ENCODE results near the gene SDF4.

SDF4 gene

DNA sequence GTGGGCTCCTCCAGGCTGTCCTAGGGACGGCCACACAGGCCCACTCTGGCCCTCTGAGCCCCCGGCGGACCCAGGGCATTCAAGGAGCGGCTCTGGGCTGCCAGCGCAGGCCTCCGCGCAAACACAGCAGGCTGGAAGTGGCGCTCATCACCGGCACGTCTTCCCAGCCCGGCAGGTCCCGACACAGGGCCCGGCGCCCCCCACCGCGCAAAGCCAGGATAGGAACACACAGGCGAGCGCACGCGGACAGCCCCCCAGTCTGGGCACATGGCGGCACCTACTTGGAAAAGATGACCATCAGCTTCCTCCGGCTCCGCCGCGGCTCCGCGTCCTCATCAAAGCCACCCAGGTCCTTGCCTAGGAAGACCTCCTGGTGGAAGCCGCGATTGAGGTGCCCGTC lies 3.6 kb downstream of the SDF4 start:
- DNase-seq (ENCODE audit: low read depth in 2 of 2) = no peak

DNA sequence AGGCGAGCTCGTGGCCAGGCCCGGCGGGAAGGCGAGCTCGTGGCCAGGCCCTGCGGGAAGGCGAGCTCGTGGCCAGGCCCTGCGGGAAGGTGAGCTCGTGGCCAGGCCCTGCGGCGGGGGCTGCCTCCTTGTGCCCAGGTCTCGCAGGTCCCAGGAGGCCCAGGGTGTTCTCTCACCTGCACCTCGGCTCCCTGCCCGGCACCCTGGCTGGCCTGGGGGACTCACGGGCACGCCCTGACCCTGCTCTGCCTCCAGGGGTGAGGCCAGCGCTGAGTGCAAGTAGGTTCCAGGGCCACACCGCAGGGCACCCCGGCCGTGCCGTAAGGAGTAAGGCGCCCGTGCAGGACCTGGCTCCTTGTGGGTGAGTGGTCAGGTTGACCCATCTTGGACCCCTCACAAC lies 4.4 kb downstream of the SDF4 start:
- DNase-seq (ENCODE audit: low read depth in 2 of 2) = no peak

DNA sequence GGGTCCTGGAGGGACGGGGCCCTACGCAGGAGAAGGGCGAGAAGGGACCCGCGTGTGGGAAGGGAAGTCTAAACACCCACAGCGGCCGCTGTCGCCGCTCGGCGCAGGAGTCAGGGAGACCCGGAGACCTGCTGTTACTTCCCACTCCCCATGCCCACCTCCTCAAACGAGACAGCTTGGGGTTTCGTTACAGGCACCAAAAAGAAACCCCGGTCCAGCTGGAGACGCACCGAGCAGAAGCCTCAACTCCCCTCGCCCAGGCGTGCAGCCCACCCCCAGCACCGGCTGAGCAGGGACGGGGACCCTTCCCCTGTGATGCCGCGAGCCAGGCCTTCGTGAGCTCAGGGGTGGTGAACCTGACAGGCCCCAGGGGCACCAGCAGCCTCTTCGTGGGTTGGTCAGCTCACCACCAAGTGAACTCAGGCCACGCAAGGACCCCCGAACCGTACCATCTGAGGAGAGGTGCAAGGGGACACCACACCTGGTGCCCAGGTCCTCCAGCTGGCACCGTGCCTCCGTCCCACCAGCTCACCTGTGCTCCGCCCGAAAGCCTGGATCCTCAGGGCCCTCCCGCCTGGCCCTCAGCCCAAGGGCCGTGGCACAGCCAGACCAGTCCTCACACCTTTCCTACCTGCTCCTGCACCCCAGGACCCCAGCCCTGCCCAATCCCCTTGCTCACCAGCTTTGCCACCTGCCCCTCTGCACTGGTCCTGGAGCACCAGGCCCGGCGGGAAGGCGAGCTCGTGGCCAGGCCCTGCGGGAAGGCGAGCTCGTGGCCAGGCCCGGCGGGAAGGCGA lies 5.0 kb downstream of the SDF4 start:
- DNase-seq (ENCODE audit: low read depth in 2 of 2) = no peak

DNA sequence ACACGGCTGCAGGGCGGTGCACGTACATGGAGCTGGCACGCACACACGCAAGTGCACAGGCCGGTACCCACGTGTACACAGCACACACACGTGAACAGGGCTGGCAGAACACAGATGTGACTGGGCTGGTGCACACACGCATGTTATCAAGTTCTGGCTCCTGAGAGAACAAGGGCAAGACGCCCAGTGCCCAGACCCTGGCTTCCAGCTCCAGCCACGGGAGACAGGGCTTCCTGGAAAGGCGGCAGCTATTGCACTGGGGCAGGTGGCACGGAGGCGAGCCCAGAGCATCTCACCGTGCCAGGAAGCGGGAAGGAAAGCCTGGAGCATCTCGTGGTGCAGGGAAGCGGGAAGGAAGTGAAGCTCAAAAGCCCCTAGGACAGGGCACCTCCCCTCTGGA lies 5.9 kb downstream of the SDF4 start:
- no peak for DNase-seq (ENCODE audit: low read depth in 2 of 2)

DNA sequence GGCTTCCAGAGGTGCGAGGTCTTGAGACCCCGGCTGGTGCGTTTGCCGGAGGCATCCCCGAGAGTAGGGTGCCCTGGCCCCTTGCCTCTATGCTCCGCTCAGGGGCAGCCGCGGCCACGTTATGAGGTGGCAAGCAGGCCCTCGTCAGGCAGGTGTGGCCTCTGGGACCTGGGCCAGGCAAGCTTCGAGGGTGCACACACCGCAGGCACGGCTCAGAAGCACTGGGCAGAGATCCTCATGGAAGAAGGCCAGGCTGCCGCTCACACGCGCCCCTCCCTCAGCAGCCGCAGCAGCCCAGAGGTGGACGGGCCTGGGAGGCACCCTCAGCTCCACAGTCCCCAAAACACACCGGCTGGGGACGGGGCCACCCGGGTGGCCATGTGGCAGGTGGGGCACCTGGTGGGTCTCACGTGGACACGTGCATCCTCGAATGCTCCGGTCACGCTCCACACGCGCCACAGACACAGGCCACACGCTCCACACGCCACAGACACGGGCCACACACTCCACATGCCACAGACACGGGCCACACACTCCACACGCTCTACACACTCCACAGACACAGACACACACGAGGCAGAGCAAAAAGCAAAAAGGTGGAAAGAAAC lies 6.5 kb downstream of the SDF4 start:
- DNase-seq (ENCODE audit: low read depth in 2 of 2) = no peak

DNA sequence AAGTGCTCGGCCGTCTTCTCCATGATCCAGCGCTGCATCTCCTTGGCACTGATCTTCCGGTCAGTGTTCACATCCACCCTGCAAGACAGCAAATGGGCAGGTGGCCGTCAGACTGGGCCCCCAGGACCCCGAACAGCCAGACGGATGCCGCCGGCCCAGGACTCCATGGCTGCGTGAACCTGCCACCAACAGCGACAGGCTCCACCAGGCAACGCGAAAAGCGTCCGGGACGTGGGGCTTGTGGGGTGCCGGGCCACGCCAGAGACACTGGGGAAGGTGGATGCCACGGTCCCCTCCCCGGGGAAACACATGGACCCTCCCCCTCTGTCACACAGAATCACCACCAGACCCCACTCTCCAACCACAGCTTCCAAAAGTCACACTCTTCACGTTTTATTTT lies 7.9 kb downstream of the SDF4 start:
- DNase-seq (ENCODE audit: low read depth in 2 of 2) = no peak

DNA sequence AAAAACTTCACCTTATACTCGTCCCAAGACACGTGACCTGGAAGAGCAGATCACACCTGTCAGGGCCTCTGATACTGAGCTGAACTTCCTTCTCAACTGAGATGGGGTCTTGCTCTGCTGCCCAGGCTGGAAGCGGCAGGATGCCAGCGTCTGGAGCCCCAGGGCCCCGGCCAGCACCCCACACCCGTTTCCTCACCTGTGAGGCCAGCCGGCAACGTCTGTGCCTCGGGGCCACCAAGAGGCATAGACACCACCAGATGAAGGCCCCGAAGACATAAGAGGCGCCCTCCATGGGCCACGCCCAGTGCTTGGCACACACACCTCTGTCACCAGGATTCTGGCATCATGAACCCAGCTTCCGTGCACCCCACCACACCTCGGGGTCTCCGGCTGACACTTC lies 8.5 kb downstream of the SDF4 start:
- DNase-seq (ENCODE audit: low read depth in 2 of 2) = no peak

DNA sequence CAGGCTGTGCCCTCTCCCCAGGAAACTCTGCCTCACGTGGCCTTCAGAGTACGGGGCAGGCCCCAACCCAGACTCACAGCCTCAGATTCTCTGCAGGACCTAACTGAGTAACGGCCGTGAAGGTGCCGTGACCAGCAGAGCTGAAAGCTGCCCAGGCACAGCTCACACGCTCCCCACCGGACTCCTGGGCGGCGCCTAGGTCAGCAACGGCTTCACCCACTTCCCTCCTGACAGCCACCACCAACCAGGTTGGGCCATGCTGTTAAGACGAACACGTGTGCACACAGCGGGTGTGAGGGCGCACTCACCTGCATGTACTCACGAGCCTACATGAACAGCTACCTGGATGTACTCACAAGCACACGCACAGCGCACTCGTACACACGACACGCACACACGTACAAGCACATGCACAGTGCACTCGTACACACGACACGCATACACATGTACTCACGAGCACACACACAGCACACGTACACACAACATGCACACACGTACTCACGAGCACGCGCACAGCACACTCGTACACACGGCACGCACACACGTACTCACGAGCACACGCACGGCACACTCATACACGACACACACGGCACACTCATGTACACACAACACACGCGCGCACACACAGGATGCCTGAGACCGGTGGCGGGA lies 9.1 kb downstream of the SDF4 start:
- DNase-seq (ENCODE audit: low read depth in 2 of 2) = no peak

DNA sequence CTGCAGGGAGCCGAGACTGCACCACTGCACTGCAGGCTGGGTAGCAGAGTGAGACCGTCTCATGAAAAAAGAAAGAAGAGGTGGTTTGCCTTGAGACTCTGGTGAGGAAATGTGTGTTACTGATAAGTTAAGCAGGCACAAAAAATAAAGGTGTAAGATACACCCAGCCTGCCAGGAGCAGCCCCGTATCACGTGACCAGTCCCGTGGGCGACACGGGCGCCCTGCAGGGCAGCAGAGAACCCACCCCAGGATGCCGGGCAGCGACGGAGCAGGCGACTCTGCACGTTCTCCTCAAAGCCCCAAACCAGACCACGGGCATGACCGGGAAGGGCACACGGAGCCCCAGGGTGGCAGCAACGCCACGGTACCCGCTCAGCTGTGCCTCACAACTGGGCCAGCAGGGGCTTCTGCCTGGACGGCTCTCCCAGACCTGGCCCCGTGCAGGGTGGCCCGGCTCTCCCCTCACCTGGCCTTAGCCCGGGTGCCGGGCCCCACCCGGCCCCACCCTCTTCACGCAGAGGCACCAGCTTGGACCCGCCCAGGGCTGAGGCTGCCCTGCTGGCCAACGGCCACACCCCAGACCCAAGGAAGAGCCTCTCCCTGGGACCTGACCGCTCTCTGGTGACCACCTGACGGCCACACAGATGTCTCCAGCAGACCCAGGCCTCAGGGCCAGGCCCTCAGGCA lies 9.8 kb downstream of the SDF4 start:
- no peak for DNase-seq (ENCODE audit: low read depth in 2 of 2)

DNA sequence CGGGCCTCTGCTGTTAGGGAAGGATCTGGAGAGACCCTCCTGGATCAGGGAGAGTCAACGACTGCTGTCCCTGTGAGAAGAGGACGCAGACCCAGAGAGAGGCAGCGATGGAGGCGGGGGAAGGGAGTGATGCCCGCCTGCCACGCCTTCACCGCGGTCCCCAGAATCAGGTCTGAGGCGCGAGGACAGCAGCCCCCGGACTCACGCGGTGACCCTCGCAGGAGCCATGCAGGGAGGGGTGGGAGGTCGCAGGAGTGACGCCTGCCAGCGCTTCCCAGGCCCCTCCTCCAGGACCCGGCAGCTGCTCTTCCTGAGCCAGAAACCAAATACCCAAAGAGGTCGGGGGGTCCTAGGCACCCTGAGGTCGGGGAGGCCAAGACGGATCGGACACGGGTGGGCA lies 11.6 kb downstream of the SDF4 start:
- DNase-seq (ENCODE audit: low read depth in 2 of 2) = no peak

DNA sequence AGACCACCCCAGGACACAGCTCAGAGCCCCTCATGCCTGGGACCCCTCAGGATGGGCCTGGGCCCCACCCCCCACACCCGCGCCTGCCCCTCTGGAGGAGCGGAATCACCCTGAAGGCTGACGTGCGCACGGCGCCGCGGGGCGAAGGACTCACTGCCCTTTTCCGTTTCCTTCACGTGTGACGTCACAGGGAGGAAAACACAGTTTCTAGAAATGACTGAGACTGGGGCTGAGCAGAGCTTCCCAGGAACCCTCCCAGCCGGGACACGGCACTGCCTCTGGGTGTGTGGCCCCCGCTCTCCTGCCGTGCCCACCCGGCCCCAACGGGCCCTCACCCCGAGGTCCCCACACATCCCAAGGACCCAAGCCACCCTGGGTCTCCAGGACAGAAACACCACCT lies 12.5 kb downstream of the SDF4 start:
- no peak for DNase-seq (ENCODE audit: low read depth in 2 of 2)

DNA sequence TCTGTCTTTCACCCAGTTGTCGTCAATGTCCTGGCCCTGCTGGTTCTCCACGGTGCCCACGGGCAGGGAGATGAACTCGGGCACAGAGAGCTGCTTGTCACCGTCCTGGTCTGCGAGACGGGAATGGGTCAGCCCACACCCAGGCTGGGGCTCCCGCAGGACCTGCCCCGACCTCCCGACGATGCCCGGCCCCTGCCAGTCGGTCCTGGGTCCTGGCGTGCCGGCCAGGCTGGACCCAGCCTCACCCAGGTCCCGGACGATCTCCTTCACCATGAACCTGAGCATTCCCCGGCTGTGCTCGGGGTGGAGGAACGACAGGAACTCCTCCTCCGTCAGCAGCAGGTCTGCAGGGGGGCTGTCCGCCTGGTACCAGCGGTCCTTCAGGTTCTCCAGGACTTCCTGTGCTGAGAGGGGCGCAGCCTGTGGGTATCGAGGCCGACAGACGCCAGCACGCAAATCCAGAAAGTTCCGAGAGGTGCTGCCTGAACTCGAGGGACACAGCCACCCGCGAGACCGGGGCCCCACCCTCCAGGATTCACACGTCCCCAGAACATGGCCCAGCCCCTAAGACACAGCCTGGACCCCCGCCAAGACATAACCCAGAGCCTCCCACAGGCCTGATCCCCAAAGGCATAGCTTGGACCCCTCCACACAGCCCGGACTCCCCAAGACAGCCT lies 13.1 kb downstream of the SDF4 start:
- no peak for DNase-seq (ENCODE audit: low read depth in 2 of 2)

DNA sequence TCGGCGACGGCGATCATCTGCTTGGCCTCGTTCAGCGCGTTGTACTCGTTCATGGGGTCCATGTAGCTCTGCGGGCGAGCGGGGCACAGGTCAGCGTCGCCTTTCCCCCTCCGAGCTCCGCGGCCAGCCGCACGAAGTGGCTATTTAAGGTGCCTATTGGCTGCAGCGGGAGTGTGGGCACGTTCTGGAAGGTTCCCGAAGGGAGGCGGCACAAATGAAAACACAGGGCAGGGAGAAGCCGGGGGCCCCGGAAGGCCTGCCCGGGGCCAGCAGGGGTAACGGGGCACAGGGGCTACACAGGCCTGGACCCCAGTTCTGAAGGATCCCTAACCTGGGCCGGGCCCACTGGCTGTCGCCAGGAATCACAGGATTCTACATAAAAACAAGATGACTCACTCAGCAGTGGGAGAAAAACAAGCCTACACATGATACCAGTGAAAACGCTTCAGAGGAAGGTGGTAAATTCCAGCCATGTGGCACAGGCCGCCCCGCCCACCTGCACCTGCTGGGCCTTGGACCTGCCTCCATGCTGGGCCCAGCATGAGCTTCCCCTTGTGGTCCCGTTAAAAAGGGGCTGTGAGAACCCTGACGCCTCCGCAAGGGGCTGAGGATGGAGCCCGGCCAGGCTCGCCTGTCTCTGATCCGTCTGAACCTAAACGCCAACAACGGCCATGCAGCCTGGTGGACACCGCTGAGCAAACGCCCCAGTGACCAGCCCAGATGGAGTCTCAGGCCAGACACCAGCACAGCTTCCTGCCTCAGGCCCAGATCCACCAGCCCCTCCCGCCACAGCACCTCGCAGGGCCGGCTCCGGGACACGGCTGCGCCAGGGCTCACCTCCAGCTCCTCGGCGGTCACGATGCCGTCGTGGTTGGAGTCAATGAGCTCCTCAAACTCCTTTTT lies 13.9 kb downstream of the SDF4 start:
- no peak for DNase-seq (ENCODE audit: low read depth in 2 of 2)

DNA sequence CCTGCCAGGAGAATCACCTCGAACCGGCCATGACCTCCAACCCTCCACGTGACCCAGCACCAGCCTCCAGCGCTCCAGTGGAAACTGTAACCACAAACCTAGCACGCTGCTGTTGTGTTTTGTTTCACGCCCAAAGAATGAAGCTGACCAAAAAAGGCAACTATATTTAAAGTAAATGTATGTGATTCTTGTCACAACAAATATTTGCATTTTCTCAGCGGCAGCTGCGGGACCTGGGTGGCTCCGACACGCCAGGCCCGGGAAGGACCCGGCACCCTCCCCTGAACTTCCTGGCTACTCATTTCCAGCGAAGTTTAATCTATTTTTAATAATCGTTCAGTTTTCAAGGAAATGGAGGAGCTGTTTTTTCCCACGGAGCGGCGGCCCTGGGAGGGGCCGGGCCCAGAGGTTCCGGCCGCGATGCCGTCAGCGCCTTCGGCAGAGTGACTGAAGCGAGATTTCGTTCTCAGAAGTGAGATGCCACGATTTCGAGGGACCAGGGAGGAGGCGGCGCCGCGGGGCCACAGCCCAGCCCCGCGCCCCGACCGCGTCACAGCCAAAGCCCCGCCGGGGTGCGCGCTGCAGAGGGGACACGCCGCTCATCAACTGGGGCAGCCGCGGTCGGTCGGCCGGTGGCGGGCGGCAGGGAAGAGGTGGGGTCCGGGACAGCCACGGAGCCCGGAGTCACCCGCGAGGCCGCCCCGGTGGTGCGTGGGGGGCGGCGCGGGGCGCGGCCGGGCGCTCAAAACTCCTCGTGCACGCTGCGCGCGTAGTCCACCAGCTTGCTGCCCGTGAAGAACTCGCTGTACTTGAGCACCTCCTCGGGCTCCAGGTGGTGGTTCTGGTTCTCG lies 14.8 kb downstream of the SDF4 start:
- DNase-seq (ENCODE audit: low read depth in 2 of 2) = no peak

DNA sequence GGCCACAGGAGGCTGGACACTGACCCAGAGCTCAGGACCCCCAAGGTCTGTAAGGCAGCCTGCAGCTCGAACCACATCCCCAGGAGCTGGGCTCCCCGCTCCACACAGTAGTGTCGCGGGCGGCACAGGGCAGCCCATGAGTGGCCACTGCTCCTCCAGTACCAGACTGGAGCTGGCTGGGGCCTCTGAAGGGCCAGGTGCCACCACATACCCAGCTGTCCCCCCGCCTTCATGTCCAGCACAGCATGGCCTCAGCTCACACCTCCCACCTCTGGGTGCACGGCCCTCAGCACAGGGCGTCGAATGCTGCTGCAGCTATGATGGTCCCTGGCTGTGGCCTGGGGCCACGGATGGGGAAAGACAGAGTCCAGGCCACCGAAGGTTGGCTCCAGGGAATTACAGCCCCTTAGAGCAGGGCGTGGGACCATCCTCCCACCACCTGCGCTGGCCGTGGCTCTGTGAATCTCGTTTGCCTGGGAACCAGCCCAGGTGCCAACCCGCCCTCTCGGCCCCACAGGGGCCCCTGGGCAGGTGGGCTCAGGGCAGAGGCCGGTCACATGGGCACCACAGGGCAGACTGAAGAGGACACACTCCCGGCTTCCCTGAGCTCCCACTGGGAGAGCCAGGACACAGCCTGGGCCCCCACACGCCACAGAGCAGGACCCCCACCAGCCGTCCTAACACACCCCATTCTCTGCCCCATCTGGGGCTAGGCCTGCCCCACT lies 15.8 kb downstream of the SDF4 start:
- DNase-seq (ENCODE audit: low read depth in 2 of 2) = no peak

DNA sequence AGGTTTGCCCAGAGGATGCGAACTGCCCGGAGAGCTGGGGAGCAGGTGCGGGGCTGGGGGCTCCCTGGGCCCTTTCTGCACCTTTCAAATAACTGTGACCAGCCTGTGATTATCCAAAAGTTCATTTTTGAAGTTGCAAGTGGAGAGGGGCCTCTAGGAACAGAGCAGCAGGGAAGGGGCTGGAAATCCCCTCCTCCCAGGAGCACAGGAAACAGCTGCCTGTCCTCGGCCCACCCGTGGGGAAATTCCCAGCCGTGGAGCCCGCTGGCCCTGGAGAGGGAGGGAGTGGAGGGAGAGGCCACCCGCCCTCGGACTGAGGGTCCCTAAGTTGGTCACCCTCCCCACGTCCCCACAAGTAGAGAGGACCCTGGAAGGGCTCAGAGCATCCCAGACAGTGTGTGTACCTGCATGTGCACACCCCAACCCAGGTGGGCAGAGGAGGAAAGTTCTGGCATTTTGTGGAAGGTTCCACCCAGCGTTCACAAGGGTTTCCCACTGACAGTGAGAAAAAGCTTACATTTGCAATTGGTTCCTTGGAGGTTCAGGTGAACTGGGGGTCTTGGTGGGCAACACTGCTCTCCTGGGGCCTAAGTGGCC lies 16.6 kb downstream of the SDF4 start:
- no peak for DNase-seq (ENCODE audit: low read depth in 2 of 2)

DNA sequence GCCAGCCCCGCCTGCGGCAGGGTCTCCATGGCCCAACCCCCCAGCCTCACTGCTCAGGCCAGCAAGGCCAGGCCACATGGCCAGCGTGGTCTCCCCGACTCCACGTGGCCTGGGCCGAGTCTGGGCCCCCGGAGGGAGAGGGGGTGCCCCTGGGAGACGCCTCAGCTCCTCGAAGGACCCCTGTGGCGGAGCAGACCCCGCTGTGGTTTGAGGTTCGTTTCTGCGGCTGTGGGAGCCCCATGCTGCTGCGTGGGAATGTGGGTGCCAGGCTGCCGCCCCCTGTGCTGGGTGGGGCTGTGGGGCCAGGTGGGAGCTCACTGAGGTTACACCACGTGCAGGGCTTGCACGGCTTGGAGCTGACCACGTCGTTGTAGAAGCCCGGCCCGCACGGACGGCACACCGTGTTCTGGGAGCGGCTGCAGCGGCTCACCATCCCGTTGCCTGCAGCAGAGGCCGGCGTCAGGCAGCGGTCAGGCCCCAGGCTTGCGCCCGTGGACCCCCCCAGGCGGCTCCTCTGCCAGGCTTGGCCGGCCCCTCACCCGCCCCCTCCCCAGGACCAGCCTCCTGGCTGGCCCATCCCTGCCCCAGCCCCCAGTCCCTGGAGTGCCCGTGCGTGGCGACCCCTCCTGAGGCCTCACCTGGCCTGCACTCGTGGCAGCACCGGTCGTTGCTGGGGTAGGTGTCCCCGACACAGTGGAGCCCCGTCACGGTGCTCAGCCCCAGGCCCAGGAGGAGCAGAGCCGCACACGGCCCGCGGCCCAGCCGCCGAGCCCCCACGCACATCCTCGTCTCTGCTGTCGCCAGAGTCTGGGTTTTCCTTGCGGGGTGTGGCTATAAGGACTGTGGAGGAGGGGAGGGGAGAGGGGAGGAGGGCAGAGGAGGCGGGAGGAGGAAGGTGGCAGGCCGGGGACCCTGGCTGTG lies 18.2 kb downstream of the SDF4 start, which contains the start of gene TNFRSF4:
Gene TNFRSF4 (minus strand): TSS at position 809 of the 921 bp plus-strand sequence. CDS start 26 bp downstream, at position 783.
- no peak for DNase-seq (ENCODE audit: low read depth in 2 of 2)
